ENCODE measurements around the gene RBP5.

RBP5 gene

DNA sequence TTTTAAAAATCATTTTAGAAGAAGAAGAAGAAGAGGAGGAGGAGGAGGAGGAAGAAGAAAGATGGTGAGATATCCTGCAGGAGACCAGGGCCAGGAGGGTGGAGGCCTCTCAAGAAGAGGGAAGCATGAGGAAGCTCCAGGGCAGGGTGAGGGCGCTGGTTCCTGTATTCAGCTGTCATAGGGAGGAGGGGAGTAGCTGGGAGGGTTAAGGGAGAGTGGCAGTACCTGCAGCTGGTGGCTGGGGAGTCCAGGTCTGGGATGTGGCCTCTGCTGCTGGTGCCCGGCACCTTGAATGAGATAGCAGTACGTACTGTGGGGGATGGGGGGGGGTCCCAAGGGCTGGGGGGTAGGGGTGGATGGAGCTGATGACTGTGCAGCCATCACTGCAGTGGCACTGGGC is 9.8 kb downstream of the RBP5 start:
- H3K36me3 ChIP-seq (ENCODE audit: control insufficient read depth in 4 of 4, insufficient read depth in 4 of 4, low read length in 3 of 4) = peaks cover 2 to 63% (median 33%) of the 10 kb centered on the region in 4 experiments
- CTCF ChIA-PET = interaction anchor here (1.1 to 1.8 kb wide), 2 partner anchors 9 to 22 kb away, joined by 3 to 6 read pairs; no protein-coding TSS in a partner anchor
- POLR2A ChIA-PET = no interaction called here

GRCh38 chr12:7117670-7118069 is 11.0 kb downstream of the RBP5 start:
- no peak for DNase-seq
- WGBS (ENCODE audit: insufficient coverage) = 100% methylated on average over 3 of the region's 3 CpGs
- Histone ChIP-seq H3K4me3 (ENCODE audit: control insufficient read depth in 1 of 7, extremely low read depth in 1 of 7, insufficient read depth in 4 of 7, low read depth in 2 of 7, low read length in 6 of 7) (no peak overlapping the region), H3K9me3 (ENCODE audit: control extremely low read depth in 1 of 5, control insufficient read depth in 4 of 5, insufficient read depth in 2 of 5, low read depth in 1 of 5, low read length in 4 of 5) (no peaks in the 10 kb centered on the region), H3K4me1 (ENCODE audit: control extremely low read depth in 1 of 4, control insufficient read depth in 4 of 4, insufficient read depth in 4 of 4, low read length in 3 of 4) (peaks cover 0 to 2% (median under 1%) of the 10 kb centered on the region in 4 experiments), H3K36me3 (ENCODE audit: control insufficient read depth in 4 of 4, insufficient read depth in 4 of 4, low read length in 3 of 4) (peaks cover 2 to 65% (median 34%) of the 10 kb centered on the region in 4 experiments), H3K27me3 (replicated peaks in 2 of 5; ENCODE audit: control insufficient read depth in 4 of 5, insufficient read depth in 5 of 5, low read length in 4 of 5) (no peaks in the 10 kb centered on the region), H3K27ac (ENCODE audit: insufficient read depth in 1 of 2, low read depth in 1 of 2, low read length in 2 of 2, poor library complexity in 1 of 2, severe bottlenecking in 2 of 2) (no peak overlapping the region)
- ChIA-PET CTCF (interaction anchor here (1.8 kb wide), 1 partner anchor 23 kb away, joined by 6 read pairs; no protein-coding TSS in a partner anchor), POLR2A (no interaction called here)

More for the DNA sequence above, 9.8 kb downstream of the RBP5 start:
- Histone ChIP-seq H3K4me1 (ENCODE audit: control extremely low read depth in 1 of 4, control insufficient read depth in 4 of 4, insufficient read depth in 4 of 4, low read length in 3 of 4) (peaks cover 0 to 14% (median 6%) of the 10 kb centered on the region in 4 experiments), H3K27me3 (replicated peaks in 2 of 5; ENCODE audit: control insufficient read depth in 4 of 5, insufficient read depth in 5 of 5, low read length in 4 of 5) (no peaks in the 10 kb centered on the region), H3K9me3 (ENCODE audit: control extremely low read depth in 1 of 5, control insufficient read depth in 4 of 5, insufficient read depth in 2 of 5, low read depth in 1 of 5, low read length in 4 of 5) (no peaks in the 10 kb centered on the region), H3K27ac (ENCODE audit: insufficient read depth in 1 of 2, low read depth in 1 of 2, low read length in 2 of 2, poor library complexity in 1 of 2, severe bottlenecking in 2 of 2) (no peak overlapping the region), H3K4me3 (ENCODE audit: control insufficient read depth in 1 of 7, extremely low read depth in 1 of 7, insufficient read depth in 4 of 7, low read depth in 2 of 7, low read length in 6 of 7) (no peak overlapping the region)
- WGBS (ENCODE audit: insufficient coverage) = no CpG with 5 or more reads among the region's 3 CpGs
- DNase-seq = no peak

DNA sequence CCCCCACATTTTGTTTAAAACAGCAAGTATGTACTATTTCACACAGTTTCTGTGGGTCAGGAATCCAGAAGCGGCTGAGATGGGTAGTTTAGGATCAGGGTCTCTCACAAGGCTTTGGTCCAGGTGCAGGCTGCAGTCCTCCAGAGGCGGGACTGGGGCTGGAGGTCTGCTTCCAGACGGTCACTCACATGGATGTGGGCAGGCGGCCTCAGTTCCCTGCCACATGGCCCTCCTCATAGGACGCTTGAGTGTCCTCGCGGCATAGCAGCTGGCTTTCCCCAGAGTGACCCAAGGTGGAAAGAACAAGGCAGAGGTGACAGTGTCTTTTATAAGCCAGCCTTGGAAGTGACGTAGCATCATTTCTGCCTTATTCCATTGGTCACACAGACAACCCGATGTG is 11.8 kb downstream of the RBP5 start:
- no peaks in the 10 kb centered on the region for H3K27me3 ChIP-seq (replicated peaks in 2 of 5; ENCODE audit: control insufficient read depth in 4 of 5, insufficient read depth in 5 of 5, low read length in 4 of 5)
- ChIA-PET POLR2A (no interaction called here), CTCF (interaction anchor here (0.9 kb wide), 1 partner anchor 58 kb away, joined by 3 read pairs; no protein-coding TSS in a partner anchor)
- H3K27ac ChIP-seq (ENCODE audit: insufficient read depth in 1 of 2, low read depth in 1 of 2, low read length in 2 of 2, poor library complexity in 1 of 2, severe bottlenecking in 2 of 2) = no peak overlapping the region
- peaks cover 2 to 67% (median 34%) of the 10 kb centered on the region in 4 experiments for H3K36me3 ChIP-seq (ENCODE audit: control insufficient read depth in 4 of 4, insufficient read depth in 4 of 4, low read length in 3 of 4)
- no peaks in the 10 kb centered on the region for H3K9me3 ChIP-seq (ENCODE audit: control extremely low read depth in 1 of 5, control insufficient read depth in 4 of 5, insufficient read depth in 2 of 5, low read depth in 1 of 5, low read length in 4 of 5)
- DNase-seq = no peak
- WGBS (ENCODE audit: insufficient coverage) = 100% methylated on average over 7 of the region's 9 CpGs
- no peaks in the 10 kb centered on the region for H3K4me1 ChIP-seq (ENCODE audit: control extremely low read depth in 1 of 4, control insufficient read depth in 4 of 4, insufficient read depth in 4 of 4, low read length in 3 of 4)
- no peak overlapping the region for H3K4me3 ChIP-seq (ENCODE audit: control insufficient read depth in 1 of 7, extremely low read depth in 1 of 7, insufficient read depth in 4 of 7, low read depth in 2 of 7, low read length in 6 of 7)

- POLR2A ChIA-PET = no interaction called here
- no peak overlapping the region for H3K4me3 ChIP-seq (ENCODE audit: control insufficient read depth in 1 of 7, extremely low read depth in 1 of 7, insufficient read depth in 4 of 7, low read depth in 2 of 7, low read length in 6 of 7)
- H3K36me3 ChIP-seq (ENCODE audit: control insufficient read depth in 4 of 4, insufficient read depth in 4 of 4, low read length in 3 of 4) = peaks cover 2 to 65% (median 35%) of the 10 kb centered on the region in 4 experiments
- no peaks in the 10 kb centered on the region for H3K4me1 ChIP-seq (ENCODE audit: control extremely low read depth in 1 of 4, control insufficient read depth in 4 of 4, insufficient read depth in 4 of 4, low read length in 3 of 4)
- no peaks in the 10 kb centered on the region for H3K9me3 ChIP-seq (ENCODE audit: control extremely low read depth in 1 of 5, control insufficient read depth in 4 of 5, insufficient read depth in 2 of 5, low read depth in 1 of 5, low read length in 4 of 5)
- CTCF ChIA-PET = interaction anchor here (0.6 to 0.9 kb wide), 3 partner anchors 9 to 262 kb away, joined by 3 to 5 read pairs (median 3); no protein-coding TSS in a partner anchor
- WGBS (ENCODE audit: insufficient coverage) = 93% methylated on average over 2 of the region's 3 CpGs
- DNase-seq = no peak
- no peaks in the 10 kb centered on the region for H3K27me3 ChIP-seq (replicated peaks in 2 of 5; ENCODE audit: control insufficient read depth in 4 of 5, insufficient read depth in 5 of 5, low read length in 4 of 5)
- H3K27ac ChIP-seq (ENCODE audit: insufficient read depth in 1 of 2, low read depth in 1 of 2, low read length in 2 of 2, poor library complexity in 1 of 2, severe bottlenecking in 2 of 2) = no peak overlapping the region
Measured at GRCh38 chr12:7116196-7116595, 12.5 kb downstream of the RBP5 start.

- H3K27ac ChIP-seq (ENCODE audit: insufficient read depth in 1 of 2, low read depth in 1 of 2, low read length in 2 of 2, poor library complexity in 1 of 2, severe bottlenecking in 2 of 2) = no peak overlapping the region
- 96% methylated on average over 5 of the region's 6 CpGs for WGBS (ENCODE audit: insufficient coverage)
Measured at GRCh38 chr12:7114851-7115250, 13.8 kb downstream of the RBP5 start.

GRCh38 chr12:7114008-7114407 is 14.7 kb downstream of the RBP5 start:
- H3K4me1 ChIP-seq (ENCODE audit: control extremely low read depth in 1 of 4, control insufficient read depth in 4 of 4, insufficient read depth in 4 of 4, low read length in 3 of 4) = peaks cover 0 to 15% (median 9%) of the 10 kb centered on the region in 4 experiments
- WGBS (ENCODE audit: insufficient coverage) = 95% methylated on average over 11 of the region's 11 CpGs
- H3K9me3 ChIP-seq (ENCODE audit: control extremely low read depth in 1 of 5, control insufficient read depth in 4 of 5, insufficient read depth in 2 of 5, low read depth in 1 of 5, low read length in 4 of 5) = no peaks in the 10 kb centered on the region
- POLR2A ChIA-PET = interaction anchor here (0.6 kb wide), 1 partner anchor 29 kb away, joined by 3 read pairs; no protein-coding TSS in a partner anchor
- peaks cover 2 to 60% (median 33%) of the 10 kb centered on the region in 4 experiments for H3K36me3 ChIP-seq (ENCODE audit: control insufficient read depth in 4 of 4, insufficient read depth in 4 of 4, low read length in 3 of 4)
- DNase-seq = no peak
- H3K27me3 ChIP-seq (replicated peaks in 2 of 5; ENCODE audit: control insufficient read depth in 4 of 5, insufficient read depth in 5 of 5, low read length in 4 of 5) = no peaks in the 10 kb centered on the region
- CTCF ChIA-PET = interaction anchor here (0.9 to 7.5 kb wide), 13 partner anchors 9 to 245 kb away, joined by 3 to 55 read pairs (median 6); partner anchors contain the start of genes C12orf57, LPCAT3 and RNU7-1
- no peak overlapping the region for H3K27ac ChIP-seq (ENCODE audit: insufficient read depth in 1 of 2, low read depth in 1 of 2, low read length in 2 of 2, poor library complexity in 1 of 2, severe bottlenecking in 2 of 2)
- no peak overlapping the region for H3K4me3 ChIP-seq (ENCODE audit: control insufficient read depth in 1 of 7, extremely low read depth in 1 of 7, insufficient read depth in 4 of 7, low read depth in 2 of 7, low read length in 6 of 7)

More at GRCh38 chr12:7114851-7115250, 13.8 kb downstream of the RBP5 start:
- CTCF ChIA-PET = interaction anchor here (4.6 kb wide), 1 partner anchor 169 kb away, joined by 30 read pairs; the partner anchor contains the start of genes C12orf57 and RNU7-1
- Histone ChIP-seq H3K4me1 (ENCODE audit: control extremely low read depth in 1 of 4, control insufficient read depth in 4 of 4, insufficient read depth in 4 of 4, low read length in 3 of 4) (peaks cover 0 to 9% (median 2%) of the 10 kb centered on the region in 4 experiments), H3K27me3 (replicated peaks in 2 of 5; ENCODE audit: control insufficient read depth in 4 of 5, insufficient read depth in 5 of 5, low read length in 4 of 5) (no peaks in the 10 kb centered on the region), H3K36me3 (ENCODE audit: control insufficient read depth in 4 of 4, insufficient read depth in 4 of 4, low read length in 3 of 4) (peaks cover 2 to 63% (median 33%) of the 10 kb centered on the region in 4 experiments), H3K4me3 (ENCODE audit: control insufficient read depth in 1 of 7, extremely low read depth in 1 of 7, insufficient read depth in 4 of 7, low read depth in 2 of 7, low read length in 6 of 7) (no peak overlapping the region), H3K9me3 (ENCODE audit: control extremely low read depth in 1 of 5, control insufficient read depth in 4 of 5, insufficient read depth in 2 of 5, low read depth in 1 of 5, low read length in 4 of 5) (no peaks in the 10 kb centered on the region)
- DNase-seq = no peak
- POLR2A ChIA-PET = no interaction called here

DNA sequence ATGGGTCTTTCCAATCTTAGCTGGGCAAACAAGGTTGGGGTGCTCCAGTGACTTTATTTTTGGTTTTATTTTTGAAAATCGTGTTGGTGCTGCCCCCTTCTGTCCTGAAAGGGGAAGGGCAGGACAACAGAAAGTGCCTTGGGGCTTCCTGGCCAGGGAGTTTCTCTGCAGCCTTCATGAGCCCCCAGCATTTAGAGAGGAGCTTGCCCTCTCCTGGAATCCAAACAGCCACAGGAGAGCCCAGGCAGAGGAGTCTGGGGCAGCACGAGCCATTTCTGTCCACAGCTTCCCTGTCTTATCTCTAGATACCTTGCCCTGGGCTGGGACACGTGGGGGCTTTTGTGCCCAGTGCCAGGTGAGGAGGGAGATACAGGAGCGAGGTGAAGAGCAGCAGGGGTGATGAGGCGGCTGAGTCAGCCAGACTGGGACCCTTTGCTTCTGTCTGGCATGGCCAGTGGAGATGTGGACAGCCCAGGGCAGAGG is 15.3 kb downstream of the RBP5 start:
- Histone ChIP-seq H3K27me3 (replicated peaks in 2 of 5; ENCODE audit: control insufficient read depth in 4 of 5, insufficient read depth in 5 of 5, low read length in 4 of 5) (no peaks in the 10 kb centered on the region), H3K36me3 (ENCODE audit: control insufficient read depth in 4 of 4, insufficient read depth in 4 of 4, low read length in 3 of 4) (peaks cover 2 to 58% (median 31%) of the 10 kb centered on the region in 4 experiments), H3K9me3 (ENCODE audit: control extremely low read depth in 1 of 5, control insufficient read depth in 4 of 5, insufficient read depth in 2 of 5, low read depth in 1 of 5, low read length in 4 of 5) (no peaks in the 10 kb centered on the region), H3K27ac (ENCODE audit: insufficient read depth in 1 of 2, low read depth in 1 of 2, low read length in 2 of 2, poor library complexity in 1 of 2, severe bottlenecking in 2 of 2) (no peak overlapping the region), H3K4me3 (ENCODE audit: control insufficient read depth in 1 of 7, extremely low read depth in 1 of 7, insufficient read depth in 4 of 7, low read depth in 2 of 7, low read length in 6 of 7) (no peak overlapping the region), H3K4me1 (ENCODE audit: control extremely low read depth in 1 of 4, control insufficient read depth in 4 of 4, insufficient read depth in 4 of 4, low read length in 3 of 4) (peaks cover 0 to 15% (median 12%) of the 10 kb centered on the region in 4 experiments)
- ChIA-PET POLR2A (interaction anchor here (0.6 kb wide), 1 partner anchor 30 kb away, joined by 3 read pairs; no protein-coding TSS in a partner anchor), CTCF (interaction anchor here (0.8 to 7.5 kb wide), 19 partner anchors 8 to 245 kb away, joined by 3 to 55 read pairs (median 4); partner anchors contain the start of genes C12orf57, LPCAT3 and RNU7-1)
- 36% methylated on average over 2 of the region's 5 CpGs for WGBS (ENCODE audit: insufficient coverage)
- peak; percentile 50 to 73 (median 61) for DNase-seq

Measured in common myeloid progenitor, CD34-positive (primary cell).